ENCODE data around the gene TARP.

Gene TARP

GRCh38 chr7:38283809-38284208 lies 10.4 kb upstream of the TARP start:
- H3K4me3 ChIP-seq (replicated peaks; ENCODE audit: insufficient read depth, low read length) = no peak overlapping the region
- H3K27ac ChIP-seq (replicated peaks) = no peak overlapping the region
- H3K27me3 ChIP-seq (ENCODE audit: insufficient read depth, poor library complexity, severe bottlenecking) = no peaks in the 10 kb centered on the region
- no peak for DNase-seq (ENCODE audit: low read depth in 1 of 2, low spot score in 1 of 2)
- TF ChIP-seq GABPA (IDR thresholded peaks at IDR 0.05; ENCODE audit: low read depth) (no peak), SPI1 (IDR thresholded peaks at IDR 0.05; ENCODE audit: borderline replicate concordance, low read depth) (no peak), POLR2AphosphoS5 (IDR thresholded peaks at IDR 0.05; ENCODE audit: low read depth) (no peak)
- TF ChIP-seq, protein P1, sequence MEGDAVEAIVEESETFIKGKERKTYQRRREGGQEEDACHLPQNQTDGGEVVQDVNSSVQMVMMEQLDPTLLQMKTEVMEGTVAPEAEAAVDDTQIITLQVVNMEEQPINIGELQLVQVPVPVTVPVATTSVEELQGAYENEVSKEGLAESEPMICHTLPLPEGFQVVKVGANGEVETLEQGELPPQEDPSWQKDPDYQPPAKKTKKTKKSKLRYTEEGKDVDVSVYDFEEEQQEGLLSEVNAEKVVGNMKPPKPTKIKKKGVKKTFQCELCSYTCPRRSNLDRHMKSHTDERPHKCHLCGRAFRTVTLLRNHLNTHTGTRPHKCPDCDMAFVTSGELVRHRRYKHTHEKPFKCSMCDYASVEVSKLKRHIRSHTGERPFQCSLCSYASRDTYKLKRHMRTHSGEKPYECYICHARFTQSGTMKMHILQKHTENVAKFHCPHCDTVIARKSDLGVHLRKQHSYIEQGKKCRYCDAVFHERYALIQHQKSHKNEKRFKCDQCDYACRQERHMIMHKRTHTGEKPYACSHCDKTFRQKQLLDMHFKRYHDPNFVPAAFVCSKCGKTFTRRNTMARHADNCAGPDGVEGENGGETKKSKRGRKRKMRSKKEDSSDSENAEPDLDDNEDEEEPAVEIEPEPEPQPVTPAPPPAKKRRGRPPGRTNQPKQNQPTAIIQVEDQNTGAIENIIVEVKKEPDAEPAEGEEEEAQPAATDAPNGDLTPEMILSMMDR (IDR thresholded peaks at IDR 0.05; ENCODE audit: insufficient read depth, low read length) = no peak
- TF ChIP-seq, protein P2, sequence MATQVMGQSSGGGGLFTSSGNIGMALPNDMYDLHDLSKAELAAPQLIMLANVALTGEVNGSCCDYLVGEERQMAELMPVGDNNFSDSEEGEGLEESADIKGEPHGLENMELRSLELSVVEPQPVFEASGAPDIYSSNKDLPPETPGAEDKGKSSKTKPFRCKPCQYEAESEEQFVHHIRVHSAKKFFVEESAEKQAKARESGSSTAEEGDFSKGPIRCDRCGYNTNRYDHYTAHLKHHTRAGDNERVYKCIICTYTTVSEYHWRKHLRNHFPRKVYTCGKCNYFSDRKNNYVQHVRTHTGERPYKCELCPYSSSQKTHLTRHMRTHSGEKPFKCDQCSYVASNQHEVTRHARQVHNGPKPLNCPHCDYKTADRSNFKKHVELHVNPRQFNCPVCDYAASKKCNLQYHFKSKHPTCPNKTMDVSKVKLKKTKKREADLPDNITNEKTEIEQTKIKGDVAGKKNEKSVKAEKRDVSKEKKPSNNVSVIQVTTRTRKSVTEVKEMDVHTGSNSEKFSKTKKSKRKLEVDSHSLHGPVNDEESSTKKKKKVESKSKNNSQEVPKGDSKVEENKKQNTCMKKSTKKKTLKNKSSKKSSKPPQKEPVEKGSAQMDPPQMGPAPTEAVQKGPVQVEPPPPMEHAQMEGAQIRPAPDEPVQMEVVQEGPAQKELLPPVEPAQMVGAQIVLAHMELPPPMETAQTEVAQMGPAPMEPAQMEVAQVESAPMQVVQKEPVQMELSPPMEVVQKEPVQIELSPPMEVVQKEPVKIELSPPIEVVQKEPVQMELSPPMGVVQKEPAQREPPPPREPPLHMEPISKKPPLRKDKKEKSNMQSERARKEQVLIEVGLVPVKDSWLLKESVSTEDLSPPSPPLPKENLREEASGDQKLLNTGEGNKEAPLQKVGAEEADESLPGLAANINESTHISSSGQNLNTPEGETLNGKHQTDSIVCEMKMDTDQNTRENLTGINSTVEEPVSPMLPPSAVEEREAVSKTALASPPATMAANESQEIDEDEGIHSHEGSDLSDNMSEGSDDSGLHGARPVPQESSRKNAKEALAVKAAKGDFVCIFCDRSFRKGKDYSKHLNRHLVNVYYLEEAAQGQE (IDR thresholded peaks at IDR 0.05; ENCODE audit: insufficient replicate concordance, low read depth) = no peak

GRCh38 chr7:38283107-38283506 lies 9.7 kb upstream of the TARP start:
- TF ChIP-seq GABPA (IDR thresholded peaks at IDR 0.05; ENCODE audit: low read depth) = no peak
- TF ChIP-seq SPI1 (IDR thresholded peaks at IDR 0.05; ENCODE audit: borderline replicate concordance, low read depth) = no peak
- TF ChIP-seq POLR2AphosphoS5 (IDR thresholded peaks at IDR 0.05; ENCODE audit: low read depth) = no peak
- TF ChIP-seq, protein P2 (IDR thresholded peaks at IDR 0.05; ENCODE audit: insufficient replicate concordance, low read depth) = no peak
- TF ChIP-seq, protein P1 (IDR thresholded peaks at IDR 0.05; ENCODE audit: insufficient read depth, low read length) = no peak
- Histone ChIP-seq H3K27ac (replicated peaks) (no peak overlapping the region), H3K4me3 (replicated peaks; ENCODE audit: insufficient read depth, low read length) (no peak overlapping the region), H3K27me3 (ENCODE audit: insufficient read depth, poor library complexity, severe bottlenecking) (no peaks in the 10 kb centered on the region)
- DNase-seq (ENCODE audit: low read depth in 1 of 2, low spot score in 1 of 2) = no peak

- TF ChIP-seq, protein P1 (IDR thresholded peaks at IDR 0.05; ENCODE audit: insufficient read depth, low read length) = no peak
- TF ChIP-seq SPI1 (IDR thresholded peaks at IDR 0.05; ENCODE audit: borderline replicate concordance, low read depth) (no peak), GABPA (IDR thresholded peaks at IDR 0.05; ENCODE audit: low read depth) (no peak), POLR2AphosphoS5 (IDR thresholded peaks at IDR 0.05; ENCODE audit: low read depth) (no peak)
- TF ChIP-seq, protein P2 (IDR thresholded peaks at IDR 0.05; ENCODE audit: insufficient replicate concordance, low read depth) = no peak
- H3K27me3 ChIP-seq (ENCODE audit: insufficient read depth, poor library complexity, severe bottlenecking) = no peaks in the 10 kb centered on the region
- H3K27ac ChIP-seq (replicated peaks) = peak overlapping the region; percentile 38
- no peak overlapping the region for H3K4me3 ChIP-seq (replicated peaks; ENCODE audit: insufficient read depth, low read length)
- DNase-seq (ENCODE audit: low read depth in 1 of 2, low spot score in 1 of 2) = no peak
These were observed 8.6 kb upstream of the TARP start for GRCh38 chr7:38282081-38282480.
